Glutamatergic neuron (in vitro differentiated cells): ENCODE data around the gene TAS2R39. TPM values are rescaled to one million over a fixed set of nuclear protein-coding genes. Genes with fewer than 3 reads are reported as not detected.
"Not testable (repeated sequence)": the region's sequence is repeated elsewhere in the genome, so short reads cannot be mapped to it uniquely, and the experiment has no call there.

Experiments used
- DNase-seq: peaks from one replicate; pipeline ENCODE4 v3.0.0; 2022
- H3K27ac Mint-ChIP-seq: one replicate; pipeline ENCODE4 v1.8.0; 2020; ENCODE audit warnings: mild to moderate bottlenecking, mixed read lengths, inconsistent platforms; ENCODE audit not compliant: unreplicated experiment
- H3K27me3 Mint-ChIP-seq: one replicate; pipeline ENCODE4 v1.8.0; 2020; ENCODE audit warnings: mild to moderate bottlenecking, moderate library complexity, mixed read lengths, inconsistent platforms; ENCODE audit not compliant: unreplicated experiment
- H3K36me3 Mint-ChIP-seq: one replicate; pipeline ENCODE4 v1.8.0; 2020; ENCODE audit warnings: mild to moderate bottlenecking, mixed read lengths, inconsistent platforms; ENCODE audit not compliant: unreplicated experiment
- H3K4me1 Mint-ChIP-seq: one replicate; pipeline ENCODE4 v1.8.0; 2020; ENCODE audit warnings: mild to moderate bottlenecking, low read depth, mixed read lengths, inconsistent platforms; ENCODE audit not compliant: unreplicated experiment
- H3K4me3 Mint-ChIP-seq: one replicate; pipeline ENCODE4 v1.8.0; 2020; ENCODE audit warnings: mild to moderate bottlenecking, mixed read lengths, inconsistent platforms; ENCODE audit not compliant: unreplicated experiment
- H3K9me3 Mint-ChIP-seq: one replicate; pipeline ENCODE4 v1.8.0; 2020; ENCODE audit warnings: mild to moderate bottlenecking, moderate library complexity, mixed read lengths, inconsistent platforms; ENCODE audit not compliant: unreplicated experiment
- CTCF ChIP-seq: fragments of 200-600 bp; sonication (generic); IDR thresholded peaks from one replicate; pipeline ENCODE4 v1.5.0; 2021; ENCODE audit not compliant: partially characterized antibody, unreplicated experiment
- total RNA-seq: library from RNA; stranded (reverse); fragmentation: NEBNext Ultra II Directional; extraction: Animal tissue kit (Norgen Biotek cat#: 25700); gene quantifications from one replicate; pipeline ENCODE4 v1.2.1, GENCODE V29; 2021; ENCODE audit not compliant: unreplicated experiment

The TAS2R39 gene
- total RNA-seq, 1 donor from 2014 or later, result not detected

- DNase-seq, result no peak
- Mint-ChIP-seq H3K27ac (no peak overlapping the region), H3K9me3 (no peaks in the 10 kb centered on the region), H3K27me3 (no peaks in the 10 kb centered on the region), H3K4me1 (no peaks in the 10 kb centered on the region), H3K4me3 (no peak overlapping the region), H3K36me3 (no peaks in the 10 kb centered on the region)
- TF ChIP-seq CTCF, result no peak
These were observed 11.5 kb upstream of the TAS2R39 start for GRCh38 chr7:143171697-143172096.

DNA sequence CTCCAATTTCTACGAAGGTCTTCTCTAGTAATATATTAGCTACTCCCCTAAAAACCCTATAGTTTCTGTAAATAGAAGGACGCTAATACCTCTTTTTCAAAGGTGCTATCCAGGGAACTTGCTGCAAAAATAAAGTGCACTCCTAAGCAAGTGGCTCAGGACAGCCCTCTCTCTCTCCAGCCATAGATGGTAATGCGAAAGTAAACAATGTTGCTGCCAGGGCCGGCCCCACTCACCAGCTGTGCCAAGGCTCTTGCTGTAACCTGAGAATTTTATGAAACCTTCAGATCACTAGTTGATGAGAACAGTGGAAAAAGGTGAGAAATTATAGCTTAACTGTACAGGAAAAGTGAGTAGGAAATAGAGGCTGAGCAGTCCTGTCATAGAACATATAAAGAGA, 10.9 kb upstream of the TAS2R39 start:
- Mint-ChIP-seq H3K4me1 (no peaks in the 10 kb centered on the region), H3K27me3 (no peaks in the 10 kb centered on the region), H3K36me3 (no peaks in the 10 kb centered on the region), H3K27ac (no peak overlapping the region), H3K9me3 (no peaks in the 10 kb centered on the region), H3K4me3 (no peak overlapping the region)
- no peak for DNase-seq
- no peak for TF ChIP-seq CTCF

GRCh38 chr7:143176128-143176527, 7.1 kb upstream of the TAS2R39 start:
- TF ChIP-seq CTCF, result no peak
- no peak overlapping the region for H3K4me3 Mint-ChIP-seq
- H3K27me3 Mint-ChIP-seq, result no peaks in the 10 kb centered on the region
- H3K36me3 Mint-ChIP-seq, result no peaks in the 10 kb centered on the region
- H3K4me1 Mint-ChIP-seq, result no peaks in the 10 kb centered on the region
- DNase-seq, result no peak
- H3K27ac Mint-ChIP-seq, result no peak overlapping the region
- peaks cover 2% of the 10 kb centered on the region for H3K9me3 Mint-ChIP-seq

DNA sequence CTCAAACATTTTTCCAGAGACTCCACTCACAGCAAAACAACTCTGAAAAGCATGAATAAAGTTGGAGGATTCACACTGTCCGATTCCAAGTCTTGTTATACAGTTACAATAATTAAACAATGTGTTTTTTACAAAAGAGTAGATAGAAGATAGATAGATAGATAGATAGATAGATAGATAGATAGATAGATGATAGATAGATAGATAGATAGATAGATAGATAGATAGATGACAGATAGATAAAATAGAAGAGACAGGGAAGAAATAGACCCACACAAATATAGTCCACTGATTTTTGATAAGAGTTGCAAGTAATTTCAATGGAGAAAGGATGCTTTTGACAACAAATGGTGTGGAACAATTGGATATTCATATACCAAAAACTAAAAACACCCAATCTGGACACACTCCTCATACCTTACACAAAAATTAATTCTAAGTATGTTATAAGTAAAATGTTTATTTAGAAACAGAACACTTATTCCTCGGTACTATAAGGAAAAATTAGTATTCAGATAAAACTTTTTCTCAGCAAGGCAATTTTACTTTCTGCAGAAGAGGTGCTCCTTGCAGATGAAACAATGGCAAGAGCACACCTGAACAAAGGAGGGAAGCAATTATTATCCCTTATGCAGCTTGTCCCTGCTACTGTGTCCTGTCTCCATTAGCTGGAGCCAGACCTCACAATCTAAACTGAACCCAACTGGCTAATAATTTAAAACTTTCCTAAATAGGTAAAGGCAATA, 5.7 kb upstream of the TAS2R39 start:
- no peak for TF ChIP-seq CTCF
- DNase-seq, result no peak
- Mint-ChIP-seq H3K4me1 (no peaks in the 10 kb centered on the region), H3K4me3 (no peak overlapping the region), H3K27me3 (no peaks in the 10 kb centered on the region), H3K9me3 (peaks cover 2% of the 10 kb centered on the region), H3K36me3 (no peaks in the 10 kb centered on the region), H3K27ac (no peak overlapping the region)

GRCh38 chr7:143180771-143181170, 2.4 kb upstream of the TAS2R39 start:
- not testable (repeated sequence) for H3K9me3 Mint-ChIP-seq, H3K27ac Mint-ChIP-seq, H3K27me3 Mint-ChIP-seq, DNase-seq, H3K4me3 Mint-ChIP-seq, H3K36me3 Mint-ChIP-seq, H3K4me1 Mint-ChIP-seq
